ENCODE measurements around the gene UNC13B.

The UNC13B gene

DNA sequence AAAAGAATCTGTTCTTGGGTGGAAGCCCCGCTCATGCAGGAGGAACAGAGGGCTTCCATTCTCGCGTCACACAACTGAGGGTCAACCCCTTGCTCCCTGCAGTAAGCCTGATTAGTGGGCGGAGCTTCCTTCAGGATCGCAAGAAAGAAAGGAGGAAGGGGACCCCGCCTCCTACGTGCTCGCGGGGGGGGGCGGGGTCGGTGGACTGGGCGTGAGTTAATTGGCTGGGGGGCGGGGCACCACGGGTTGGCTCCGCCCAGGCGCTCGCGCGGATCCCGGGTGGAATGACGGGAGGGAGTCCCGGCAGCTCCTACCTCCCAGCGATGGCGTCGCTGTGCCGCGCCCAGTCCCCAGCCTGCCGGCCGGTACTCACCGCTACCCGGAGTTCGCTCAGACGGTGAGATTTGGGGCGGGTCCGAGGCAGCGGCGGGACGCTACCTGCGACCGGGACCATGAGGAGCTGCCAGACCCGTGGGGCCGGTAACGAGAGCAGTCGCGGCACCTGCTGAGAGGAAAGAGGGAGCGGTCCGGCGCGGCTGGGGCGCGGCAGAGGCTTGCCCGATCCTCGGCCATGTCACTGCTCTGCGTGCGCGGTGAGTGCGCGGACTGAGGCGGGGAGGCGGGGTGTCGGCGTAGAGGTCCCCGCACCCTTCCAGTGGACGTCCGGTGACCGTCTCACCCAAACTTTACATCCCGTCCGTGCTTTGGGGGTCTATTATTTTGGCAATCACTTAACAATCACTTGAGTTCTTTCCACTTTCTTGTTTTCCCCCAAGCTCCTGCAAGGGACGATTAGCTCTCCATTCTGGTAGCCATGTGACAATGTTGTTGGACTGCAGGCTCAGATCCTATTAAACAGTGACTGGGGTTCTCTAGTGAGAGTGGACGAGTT lies at the start of gene UNC13B:
UNC13B (plus strand) TSS at position 297 of the 892 bp plus-strand sequence; CDS start at position 572, 275 bp downstream.
- peak; percentile 14 for TF ChIP-seq CTCF (IDR thresholded peaks at IDR 0.05; ENCODE audit: low read depth, low read length)
- in situ Hi-C loops (cut with HindIII; ENCODE audit: low sequenced_read_pairs), result no loop called here
- H3K4me3 ChIP-seq (ENCODE audit: low read depth, low read length), result peak within 1 kb of the TSS; percentile 88
- peak; percentile 95 for DNase-seq (ENCODE audit: low read depth, low spot score)

DNA sequence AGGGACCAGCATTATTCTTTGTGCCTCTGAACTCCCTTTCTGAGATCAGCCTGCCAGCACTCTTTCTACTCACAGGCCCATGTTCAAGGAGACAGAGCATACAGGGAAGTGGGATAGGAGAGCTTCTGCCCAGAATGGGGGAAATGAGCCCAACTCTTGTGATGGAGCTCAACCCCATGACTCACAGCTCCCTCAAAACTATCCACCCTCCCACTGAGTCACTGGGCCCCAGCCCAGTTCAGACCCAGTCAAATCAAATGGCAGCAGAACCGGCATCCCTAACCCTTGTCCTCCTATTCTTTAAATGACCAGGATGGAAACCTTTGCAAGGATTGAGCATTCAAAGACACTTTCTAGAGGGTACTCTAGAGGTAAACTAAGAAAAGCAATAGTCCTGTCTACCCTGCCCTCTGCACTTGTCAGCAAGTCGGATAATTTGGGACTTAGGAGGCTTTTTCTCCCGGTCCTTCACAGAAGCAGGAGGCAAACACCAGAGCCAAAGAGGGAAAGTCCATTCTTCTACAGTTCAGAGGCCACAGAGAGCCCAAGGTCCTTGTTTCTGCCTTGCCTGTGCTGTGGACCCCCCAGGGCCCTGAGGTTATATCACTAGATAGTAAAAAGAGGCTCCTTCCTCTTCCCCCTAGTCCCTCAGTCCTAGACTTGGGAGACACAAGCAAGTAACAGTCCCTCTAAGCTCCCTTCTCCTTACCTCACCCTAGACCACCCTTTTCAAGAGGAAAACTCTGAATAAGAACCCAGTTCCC lies 49.4 kb upstream of the UNC13B start:
- TF ChIP-seq CTCF (IDR thresholded peaks at IDR 0.05; ENCODE audit: low read depth, low read length), result no peak
- in situ Hi-C loops (cut with HindIII; ENCODE audit: low sequenced_read_pairs), result no loop called here
- DNase-seq (ENCODE audit: low read depth, low spot score), result peak; percentile 40
- H3K4me3 ChIP-seq (ENCODE audit: low read depth, low read length), result peak overlapping the region; percentile 37

- H3K4me3 ChIP-seq (ENCODE audit: low read depth, low read length), result peak overlapping the region; percentile 88
- in situ Hi-C loops (cut with HindIII; ENCODE audit: low sequenced_read_pairs), result no loop called here
- TF ChIP-seq CTCF (IDR thresholded peaks at IDR 0.05; ENCODE audit: low read depth, low read length), result no peak
- DNase-seq (ENCODE audit: low read depth, low spot score), result peak; percentile 97
These were observed 47.5 kb upstream of the UNC13B start for GRCh38 chr9:35114113-35114839.

DNA sequence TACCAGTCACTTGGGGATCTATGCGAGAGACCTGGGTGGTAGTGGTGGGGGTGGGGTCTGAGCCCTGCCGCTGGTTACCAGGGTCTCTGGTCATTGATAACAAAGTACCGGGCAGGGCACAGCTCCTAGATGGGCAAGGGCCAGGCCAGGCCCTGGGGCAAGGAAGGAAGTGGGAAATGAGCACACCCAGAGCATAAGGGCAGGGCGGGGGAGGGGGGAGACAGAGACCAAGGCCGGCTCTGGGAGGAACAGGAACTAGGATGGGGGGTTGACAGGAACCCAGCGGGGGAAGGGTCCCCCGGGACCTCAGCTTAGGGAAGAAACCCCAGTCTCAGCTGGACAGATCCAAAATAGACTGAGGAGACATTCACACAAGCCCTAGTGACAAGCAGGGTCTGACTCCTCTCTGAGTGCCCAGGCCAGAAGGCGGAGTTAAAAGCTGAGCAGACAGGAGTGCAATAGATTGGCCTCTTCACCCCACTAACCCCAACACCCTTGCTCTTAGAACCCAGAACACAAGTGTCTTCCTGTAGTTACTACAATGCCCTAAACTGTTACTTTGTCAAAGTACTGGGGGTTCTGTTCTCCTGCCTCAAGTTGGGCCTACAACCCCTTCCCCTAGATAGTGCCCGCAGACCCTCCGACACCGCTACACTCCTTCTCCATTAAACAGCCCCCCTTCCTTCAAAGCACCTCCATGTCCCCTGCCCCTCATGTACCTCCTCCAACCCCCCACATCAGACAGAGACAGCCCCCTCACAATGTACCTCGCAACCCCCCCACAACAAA lies 46.8 kb upstream of the UNC13B start:
- peak overlapping the region; percentile 88 for H3K4me3 ChIP-seq (ENCODE audit: low read depth, low read length)
- in situ Hi-C loops (cut with HindIII; ENCODE audit: low sequenced_read_pairs), result no loop called here
- no peak for TF ChIP-seq CTCF (IDR thresholded peaks at IDR 0.05; ENCODE audit: low read depth, low read length)
- DNase-seq (ENCODE audit: low read depth, low spot score), result peak; percentile 27

GRCh38 chr9:35115680-35116538 lies 45.9 kb upstream of the UNC13B start, which contains the start of gene ATOSB:
Gene ATOSB (minus strand): TSS chr9:35115862. CDS start chr9:35108274, 7,588 bp downstream.
- peak; percentile 98 for DNase-seq (ENCODE audit: low read depth, low spot score)
- in situ Hi-C loops (cut with HindIII; ENCODE audit: low sequenced_read_pairs), result no loop called here
- peak within 1 kb of the TSS; percentile 88 for H3K4me3 ChIP-seq (ENCODE audit: low read depth, low read length)
- TF ChIP-seq CTCF (IDR thresholded peaks at IDR 0.05; ENCODE audit: low read depth, low read length), result no peak

Measured in astrocyte of the spinal cord (primary cell).